ENCODE measurements around the gene SULT1C4. TPM values are rescaled to one million over a fixed set of nuclear protein-coding genes. Genes with fewer than 3 reads are reported as not detected.

The SULT1C4 gene
- total and polyA plus RNA-seq, 5 donors from 2014 or later, result 0.62 TPM; not detected in 4

GRCh38 chr2:108363908-108364225, 13.9 kb upstream of the SULT1C4 start:
- ATAC-seq (ENCODE audit: low read depth in 2 of 2), result no peak
- no peak overlapping the region for H3K4me3 Mint-ChIP-seq
- no peak overlapping the region for H3K27ac ChIP-seq (ENCODE audit: insufficient read depth, low read length, poor library complexity, severe bottlenecking)

GRCh38 chr2:108364676-108365297, 13.0 kb upstream of the SULT1C4 start:
- Histone ChIP-seq H3K4me3 (ENCODE audit: low read depth, low read length) (no peak overlapping the region), H3K9me3 (ENCODE audit: control insufficient read depth in 2 of 2, low read length in 2 of 2) (no peaks in the 10 kb centered on the region), H3K27me3 (ENCODE audit: control insufficient read depth, insufficient read depth, low read length) (peaks cover 18% of the 10 kb centered on the region), H3K27ac (ENCODE audit: insufficient read depth, low read length, poor library complexity, severe bottlenecking) (no peak overlapping the region), H3K4me1 (ENCODE audit: control insufficient read depth, insufficient read depth, low read length, poor library complexity, severe bottlenecking) (no peaks in the 10 kb centered on the region), H3K36me3 (ENCODE audit: control insufficient read depth, insufficient read depth, low read length) (no peaks in the 10 kb centered on the region)
- Mint-ChIP-seq H3K36me3 (no peaks in the 10 kb centered on the region), H3K9me3 (no peaks in the 10 kb centered on the region), H3K27ac (no peak overlapping the region), H3K4me3 (no peak overlapping the region), H3K27me3 (peaks cover 39% of the 10 kb centered on the region), H3K4me1 (no peaks in the 10 kb centered on the region)
- DNase-seq (no peak), ATAC-seq (ENCODE audit: low read depth in 2 of 2) (no peak)

More at GRCh38 chr2:108363908-108364225, 13.9 kb upstream of the SULT1C4 start:
- H3K4me1 Mint-ChIP-seq, result no peaks in the 10 kb centered on the region
- no peaks in the 10 kb centered on the region for H3K36me3 Mint-ChIP-seq
- H3K27ac Mint-ChIP-seq, result no peak overlapping the region
- Histone ChIP-seq H3K36me3 (ENCODE audit: control insufficient read depth, insufficient read depth, low read length) (no peaks in the 10 kb centered on the region), H3K9me3 (ENCODE audit: control insufficient read depth in 2 of 2, low read length in 2 of 2) (no peaks in the 10 kb centered on the region), H3K4me3 (ENCODE audit: low read depth, low read length) (no peak overlapping the region), H3K27me3 (ENCODE audit: control insufficient read depth, insufficient read depth, low read length) (peaks cover 18% of the 10 kb centered on the region), H3K4me1 (ENCODE audit: control insufficient read depth, insufficient read depth, low read length, poor library complexity, severe bottlenecking) (no peaks in the 10 kb centered on the region)
- H3K9me3 Mint-ChIP-seq, result no peaks in the 10 kb centered on the region
- H3K27me3 Mint-ChIP-seq, result peaks cover 47% of the 10 kb centered on the region
- no peak for DNase-seq

GRCh38 chr2:108365656-108366055, 12.1 kb upstream of the SULT1C4 start:
- DNase-seq (no peak), ATAC-seq (ENCODE audit: low read depth in 2 of 2) (no peak)
- Mint-ChIP-seq H3K27me3 (peaks cover 30% of the 10 kb centered on the region), H3K4me1 (no peaks in the 10 kb centered on the region), H3K4me3 (no peak overlapping the region), H3K36me3 (no peaks in the 10 kb centered on the region), H3K27ac (no peak overlapping the region), H3K9me3 (no peaks in the 10 kb centered on the region)
- Histone ChIP-seq H3K4me3 (ENCODE audit: low read depth, low read length) (no peak overlapping the region), H3K36me3 (ENCODE audit: control insufficient read depth, insufficient read depth, low read length) (no peaks in the 10 kb centered on the region), H3K4me1 (ENCODE audit: control insufficient read depth, insufficient read depth, low read length, poor library complexity, severe bottlenecking) (no peaks in the 10 kb centered on the region), H3K27me3 (ENCODE audit: control insufficient read depth, insufficient read depth, low read length) (peaks cover 18% of the 10 kb centered on the region), H3K27ac (ENCODE audit: insufficient read depth, low read length, poor library complexity, severe bottlenecking) (no peak overlapping the region), H3K9me3 (ENCODE audit: control insufficient read depth in 2 of 2, low read length in 2 of 2) (no peaks in the 10 kb centered on the region)

- Histone ChIP-seq H3K9me3 (ENCODE audit: control insufficient read depth in 2 of 2, low read length in 2 of 2) (no peaks in the 10 kb centered on the region), H3K27ac (ENCODE audit: insufficient read depth, low read length, poor library complexity, severe bottlenecking) (no peak overlapping the region), H3K4me1 (ENCODE audit: control insufficient read depth, insufficient read depth, low read length, poor library complexity, severe bottlenecking) (no peaks in the 10 kb centered on the region), H3K4me3 (ENCODE audit: low read depth, low read length) (no peak overlapping the region), H3K27me3 (ENCODE audit: control insufficient read depth, insufficient read depth, low read length) (peaks cover 15% of the 10 kb centered on the region), H3K36me3 (ENCODE audit: control insufficient read depth, insufficient read depth, low read length) (no peaks in the 10 kb centered on the region)
- Mint-ChIP-seq H3K4me3 (no peak overlapping the region), H3K27ac (no peak overlapping the region), H3K9me3 (no peaks in the 10 kb centered on the region), H3K36me3 (no peaks in the 10 kb centered on the region), H3K4me1 (no peaks in the 10 kb centered on the region), H3K27me3 (peaks cover 16% of the 10 kb centered on the region)
- no peak for DNase-seq
- no peak for ATAC-seq (ENCODE audit: low read depth in 2 of 2)
These were observed 10.7 kb upstream of the SULT1C4 start for GRCh38 chr2:108367014-108367413.

GRCh38 chr2:108367561-108368175, 10.1 kb upstream of the SULT1C4 start:
- H3K36me3 Mint-ChIP-seq, result no peaks in the 10 kb centered on the region
- ATAC-seq (ENCODE audit: low read depth in 2 of 2), result no peak

GRCh38 chr2:108369153-108369552, 8.6 kb upstream of the SULT1C4 start:
- no peaks in the 10 kb centered on the region for H3K36me3 ChIP-seq (ENCODE audit: control insufficient read depth, insufficient read depth, low read length)
- Mint-ChIP-seq H3K4me1 (no peaks in the 10 kb centered on the region), H3K9me3 (no peaks in the 10 kb centered on the region), H3K27ac (no peak overlapping the region), H3K27me3 (peaks cover 4% of the 10 kb centered on the region), H3K4me3 (no peak overlapping the region), H3K36me3 (no peaks in the 10 kb centered on the region)
- no peaks in the 10 kb centered on the region for H3K4me1 ChIP-seq (ENCODE audit: control insufficient read depth, insufficient read depth, low read length, poor library complexity, severe bottlenecking)
- no peaks in the 10 kb centered on the region for H3K9me3 ChIP-seq (ENCODE audit: control insufficient read depth in 2 of 2, low read length in 2 of 2)
- peaks cover 5% of the 10 kb centered on the region for H3K27me3 ChIP-seq (ENCODE audit: control insufficient read depth, insufficient read depth, low read length)
- no peak overlapping the region for H3K4me3 ChIP-seq (ENCODE audit: low read depth, low read length)
- no peak for ATAC-seq (ENCODE audit: low read depth in 2 of 2)
- no peak for DNase-seq
- no peak overlapping the region for H3K27ac ChIP-seq (ENCODE audit: insufficient read depth, low read length, poor library complexity, severe bottlenecking)

More at GRCh38 chr2:108367561-108368175, 10.1 kb upstream of the SULT1C4 start:
- Mint-ChIP-seq H3K9me3 (no peaks in the 10 kb centered on the region), H3K27ac (no peak overlapping the region), H3K4me3 (no peak overlapping the region), H3K4me1 (no peaks in the 10 kb centered on the region), H3K27me3 (peaks cover 14% of the 10 kb centered on the region)
- DNase-seq, result no peak
- H3K4me1 ChIP-seq (ENCODE audit: control insufficient read depth, insufficient read depth, low read length, poor library complexity, severe bottlenecking), result no peaks in the 10 kb centered on the region
- H3K27me3 ChIP-seq (ENCODE audit: control insufficient read depth, insufficient read depth, low read length), result peaks cover 15% of the 10 kb centered on the region
- H3K27ac ChIP-seq (ENCODE audit: insufficient read depth, low read length, poor library complexity, severe bottlenecking), result no peak overlapping the region
- H3K4me3 ChIP-seq (ENCODE audit: low read depth, low read length), result no peak overlapping the region
- no peaks in the 10 kb centered on the region for H3K36me3 ChIP-seq (ENCODE audit: control insufficient read depth, insufficient read depth, low read length)
- H3K9me3 ChIP-seq (ENCODE audit: control insufficient read depth in 2 of 2, low read length in 2 of 2), result no peaks in the 10 kb centered on the region

GRCh38 chr2:108370080-108370479, 7.7 kb upstream of the SULT1C4 start:
- H3K36me3 ChIP-seq (ENCODE audit: control insufficient read depth, insufficient read depth, low read length), result no peaks in the 10 kb centered on the region
- H3K4me1 ChIP-seq (ENCODE audit: control insufficient read depth, insufficient read depth, low read length, poor library complexity, severe bottlenecking), result no peaks in the 10 kb centered on the region
- Mint-ChIP-seq H3K9me3 (no peaks in the 10 kb centered on the region), H3K4me3 (no peak overlapping the region), H3K36me3 (no peaks in the 10 kb centered on the region), H3K4me1 (no peaks in the 10 kb centered on the region), H3K27me3 (no peaks in the 10 kb centered on the region), H3K27ac (no peak overlapping the region)
- DNase-seq, result no peak
- H3K4me3 ChIP-seq (ENCODE audit: low read depth, low read length), result no peak overlapping the region
- no peak overlapping the region for H3K27ac ChIP-seq (ENCODE audit: insufficient read depth, low read length, poor library complexity, severe bottlenecking)
- no peak for ATAC-seq (ENCODE audit: low read depth in 2 of 2)
- no peaks in the 10 kb centered on the region for H3K9me3 ChIP-seq (ENCODE audit: control insufficient read depth in 2 of 2, low read length in 2 of 2)
- H3K27me3 ChIP-seq (ENCODE audit: control insufficient read depth, insufficient read depth, low read length), result peaks cover 3% of the 10 kb centered on the region

GRCh38 chr2:108376774-108377173, 980 bp upstream of the SULT1C4 start:
- Mint-ChIP-seq H3K9me3 (peaks cover 0 to 3% (median 0%) of the 10 kb centered on the region in 7 donors), H3K27me3 (peaks cover 9% of the 10 kb centered on the region), H3K4me3 (no peak overlapping the region), H3K27ac (no peak overlapping the region), H3K4me1 (peaks cover 0 to 5% (median 0%) of the 10 kb centered on the region in 4 donors), H3K36me3 (no peaks in the 10 kb centered on the region)
- no peak overlapping the region for H3K4me3 ChIP-seq (ENCODE audit: low read depth, low read length)
- no peaks in the 10 kb centered on the region for H3K9me3 ChIP-seq (ENCODE audit: control insufficient read depth in 2 of 2, low read length in 2 of 2)
- H3K27me3 ChIP-seq (ENCODE audit: control insufficient read depth, insufficient read depth, low read length), result no peaks in the 10 kb centered on the region
- no peak overlapping the region for H3K27ac ChIP-seq (ENCODE audit: insufficient read depth, low read length, poor library complexity, severe bottlenecking)
- DNase-seq (no peak), ATAC-seq (ENCODE audit: low read depth in 2 of 2) (no peak)
- H3K4me1 ChIP-seq (ENCODE audit: control insufficient read depth, insufficient read depth, low read length, poor library complexity, severe bottlenecking), result no peaks in the 10 kb centered on the region
- H3K36me3 ChIP-seq (ENCODE audit: control insufficient read depth, insufficient read depth, low read length), result no peaks in the 10 kb centered on the region
